ENCODE measurements around the gene IL1RN. TPM values are rescaled to one million over a fixed set of nuclear protein-coding genes. Genes with fewer than 3 reads are reported as not detected.

IL1RN gene
- total and polyA plus RNA-seq, 2 of the 4 experiments (the other 2 are of a cell fraction), result not detected

GRCh38 chr2:113092864-113093612 lies 34.4 kb upstream of the IL1RN start:
- Histone ChIP-seq H3K4me1 (ENCODE audit: control insufficient read depth, insufficient read depth, low read length) (no peaks in the 10 kb centered on the region), H3K4ac (ENCODE audit: low read depth, low read length) (no peak overlapping the region), H2BK20ac (ENCODE audit: low read depth, low read length) (no peak overlapping the region), H3K14ac (replicated peaks; ENCODE audit: low read depth, low read length) (no peak overlapping the region), H3K27ac (ENCODE audit: insufficient read depth, low read length) (no peak overlapping the region), H3K36me3 (ENCODE audit: control insufficient read depth, insufficient read depth, low read length) (no peaks in the 10 kb centered on the region), H4K20me1 (ENCODE audit: insufficient read depth, low read length) (no peaks in the 10 kb centered on the region), H3K56ac (ENCODE audit: extremely low read depth, insufficient read depth, low read length) (no peak overlapping the region), H3K18ac (ENCODE audit: low read depth, low read length) (no peak overlapping the region), H2BK5ac (ENCODE audit: low read depth, low read length, poor library complexity, severe bottlenecking) (no peak overlapping the region), H3K9me3 (ENCODE audit: control insufficient read depth, insufficient read depth, low read length) (no peaks in the 10 kb centered on the region), H2BK120ac (ENCODE audit: low read depth, low read length) (no peak overlapping the region), H3K4me2 (ENCODE audit: low read depth, low read length) (no peak overlapping the region), H2AK9ac (replicated peaks; ENCODE audit: low read depth, low read length, poor library complexity) (no peak overlapping the region), H3K4me3 (ENCODE audit: insufficient read depth, low read depth, low read length) (no peak overlapping the region), H3K23ac (ENCODE audit: low read depth, low read length) (no peak overlapping the region), H3K9me1 (ENCODE audit: insufficient read depth, low read length) (no peaks in the 10 kb centered on the region), H2AK5ac (ENCODE audit: low read depth, low read length) (no peak overlapping the region), H3K27me3 (ENCODE audit: control insufficient read depth, insufficient read depth, low read length) (peaks cover 6% of the 10 kb centered on the region; the same call in 1 of the 2 replicates), H4K8ac (ENCODE audit: low read depth in 2 of 2, low read length in 2 of 2) (no peak overlapping the region), H3K9ac (ENCODE audit: low read depth, low read length) (no peak overlapping the region), H2AFZ (replicated peaks; ENCODE audit: low read length, poor library complexity) (no peak overlapping the region), H4K91ac (ENCODE audit: insufficient read depth, low read depth, low read length) (no peak overlapping the region), H4K5ac (ENCODE audit: low read depth, low read length) (no peak overlapping the region), H2BK15ac (ENCODE audit: low read depth, low read length) (no peak overlapping the region), H3K79me1 (ENCODE audit: low read depth in 1 of 2, low read length in 2 of 2) (no peaks in the 10 kb centered on the region)
- ChIA-PET POLR2A (ENCODE audit: unreplicated experiment) (no interaction called here), CTCF (no interaction called here)
- ATAC-seq (ENCODE audit: low read depth) (no peak), DNase-seq (no peak)
- WGBS, 2 experiments (ENCODE audit: extremely low coverage in 2 of 2, insufficient read length in 1 of 2), result 80% methylated on average over 1 of the region's 5 CpGs; no CpG with 5 or more reads in 1 of the 2 experiments
- no TSS peak for BruUV-seq (replicated peaks)
- intact Hi-C loops (cut with micrococcal nuclease), result no loop called here
- TF ChIP-seq FOS (IDR thresholded peaks at IDR 0.05; ENCODE audit: low read depth, low read length), result no peak
- no peak for TF ChIP-seq MAFK (IDR thresholded peaks at IDR 0.05; ENCODE audit: low read depth, low read length)
- in situ Hi-C loops (cut with MboI; ENCODE audit: low sequenced_read_pairs), result no loop called here
- dilution Hi-C loops (cut with HindIII; ENCODE audit: low sequenced_read_pairs, unreplicated experiment), result no loop called here

All from IMR-90 (cell line).